Neural progenitor cell (in vitro differentiated cells): ENCODE results near the gene ADAM23. TPM values are rescaled to one million over a fixed set of nuclear protein-coding genes. Genes with fewer than 3 reads are reported as not detected.

Source experiments
- DNase-seq: peaks from one replicate; pipeline ENCODE4 v3.0.0-alpha.2; 2016; ENCODE audit warnings: low spot score
- H2AFZ ChIP-seq: fragments of 200-600 bp; sonication (generic); replicated peaks from 2 replicates; pipeline ENCODE4 v1.6.1; 2016; ENCODE audit warnings: antibody characterized with exemption
- H3F3A ChIP-seq: fragments of 200-600 bp; sonication (generic); 2 replicates; pipeline ENCODE4 v1.6.1; 2016; ENCODE audit warnings: antibody characterized with exemption, low read depth
- H3K27ac ChIP-seq: fragments of 200-600 bp; sonication (generic); 2 replicates; pipeline ENCODE4 v1.5.1; 2016; ENCODE audit warnings: mild to moderate bottlenecking
- H3K27me3 ChIP-seq: fragments of 200-600 bp; sonication (generic); 2 replicates; pipeline ENCODE4 v1.6.1; 2016; ENCODE audit warnings: mild to moderate bottlenecking, moderate library complexity
- H3K36me3 ChIP-seq: fragments of 200-600 bp; sonication (generic); 2 replicates; pipeline ENCODE4 v1.5.1; 2016
- H3K4me1 ChIP-seq: fragments of 200-600 bp; sonication (generic); 2 replicates; pipeline ENCODE4 v1.6.1; 2016; ENCODE audit warnings: mixed run types
- H3K4me2 ChIP-seq: fragments of 200-600 bp; sonication (generic); 2 replicates; pipeline ENCODE4 v1.6.1; 2016
- H3K4me3 ChIP-seq: fragments of 200-600 bp; sonication (generic); 2 replicates; pipeline ENCODE4 v1.5.1; 2016
- H3K79me2 ChIP-seq: fragments of 200-600 bp; sonication (generic); 2 replicates; pipeline ENCODE4 v1.6.1; 2016; ENCODE audit warnings: low read depth
- H3K9ac ChIP-seq: fragments of 200-600 bp; sonication (generic); 2 replicates; pipeline ENCODE4 v1.6.1; 2016
- H3K9me3 ChIP-seq: fragments of 200-600 bp; sonication (generic); 2 replicates; pipeline ENCODE4 v1.5.1; 2016; ENCODE audit warnings: low read depth
- H4K20me1 ChIP-seq: fragments of 200-600 bp; sonication (generic); 2 replicates; pipeline ENCODE4 v1.6.1; 2016; ENCODE audit warnings: low read depth
- H3K27ac Mint-ChIP-seq: 3 replicates; pipeline ENCODE4 v1.8.0; 2021; ENCODE audit warnings: mixed read lengths
- H3K27me3 Mint-ChIP-seq: 2 replicates; pipeline ENCODE4 v1.8.0; 2022; ENCODE audit warnings: low read depth, mild to moderate bottlenecking, inconsistent platforms, moderate library complexity, mixed read lengths; ENCODE audit not compliant: insufficient read depth
- H3K36me3 Mint-ChIP-seq: 3 replicates; pipeline ENCODE4 v1.8.0; 2021; ENCODE audit warnings: mixed read lengths
- H3K4me1 Mint-ChIP-seq: 3 replicates; pipeline ENCODE4 v1.8.0; 2021; ENCODE audit warnings: mixed read lengths
- H3K4me3 Mint-ChIP-seq: 3 replicates; pipeline ENCODE4 v1.8.0; 2021; ENCODE audit warnings: mild to moderate bottlenecking, moderate library complexity, mixed read lengths
- H3K9me3 Mint-ChIP-seq: 3 replicates; pipeline ENCODE4 v1.8.0; 2020; ENCODE audit warnings: mixed read lengths
- EZH2 ChIP-seq: fragments of 200-600 bp; sonication (generic); IDR thresholded peaks from 2 replicates; pipeline ENCODE4 v1.6.1; 2017; ENCODE audit warnings: antibody characterized with exemption, mild to moderate bottlenecking, moderate library complexity
- EZH2phosphoT487 ChIP-seq: fragments of 200-600 bp; sonication (generic); IDR thresholded peaks from 2 replicates; pipeline ENCODE4 v1.6.1; 2017; ENCODE audit warnings: antibody characterized with exemption
- total RNA-seq: library from RNA; depleted of rRNA; stranded (reverse); fragments of >200 nt; gene quantifications from 2 replicates; pipeline ENCODE4 v1.2.3, GENCODE V29; 2015; ENCODE audit warnings: low replicate concordance
- TF ChIP-seq, protein P1 (sequence below): fragments of 200-600 bp; sonication (generic); IDR thresholded peaks from 2 replicates; pipeline ENCODE4 v1.5.1; 2017; ENCODE audit warnings: antibody characterized with exemption, mild to moderate bottlenecking

ADAM23 gene
- total RNA-seq, 1 donor from 2014 or later: 17.2 TPM

DNA sequence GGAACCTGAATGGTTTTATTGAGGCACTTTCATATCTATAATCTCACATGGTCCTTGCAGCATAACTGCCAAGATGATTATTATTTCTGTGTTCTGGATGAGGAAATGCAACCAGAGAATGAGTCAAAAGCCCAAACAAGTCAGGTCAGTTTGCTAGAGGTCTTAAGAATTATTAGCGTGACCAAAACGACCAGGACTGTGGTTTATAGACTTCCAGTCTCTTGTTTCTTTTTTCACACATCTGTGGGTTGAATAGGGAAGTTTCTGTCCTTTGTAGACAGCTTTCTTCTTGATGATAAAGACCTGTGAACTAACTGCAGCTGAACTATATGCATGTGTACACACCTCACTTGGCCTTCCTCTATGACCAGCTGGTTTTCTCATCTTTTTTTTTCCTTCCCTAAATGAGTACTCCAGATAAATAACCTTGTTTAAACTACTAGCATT lies 13.9 kb downstream of the ADAM23 start:
- no peak for DNase-seq
- no peaks in the 10 kb centered on the region for H3K27me3 ChIP-seq

DNA sequence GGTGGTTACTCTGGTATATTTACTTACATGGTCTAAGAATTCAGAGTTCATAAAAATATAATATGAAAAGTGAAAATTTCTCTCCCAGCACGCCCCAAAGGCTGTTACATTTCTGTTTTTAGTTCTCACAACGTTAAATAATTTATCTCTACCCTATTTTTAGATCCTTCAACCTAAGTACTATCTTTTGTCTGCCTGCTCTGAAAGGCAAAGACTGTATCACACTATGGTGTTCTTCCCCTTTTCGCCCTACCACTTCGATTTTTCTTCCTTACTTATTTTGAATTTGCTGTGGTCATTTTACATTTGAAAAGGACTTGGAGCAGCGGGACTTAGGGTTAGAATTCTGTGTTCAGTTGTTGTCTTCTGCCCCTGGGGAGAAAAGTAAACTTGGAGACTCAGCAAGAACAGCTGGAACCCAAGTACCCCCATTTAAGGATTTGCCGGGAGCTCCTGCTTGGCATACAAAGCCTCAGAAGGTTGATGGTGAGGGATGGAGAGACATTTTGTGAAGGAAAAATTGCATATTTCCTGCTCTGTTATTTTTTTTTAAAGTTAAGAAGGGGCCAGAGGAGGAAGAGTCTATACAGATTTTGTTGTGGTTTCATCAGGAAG lies 19.0 kb downstream of the ADAM23 start:
- Mint-ChIP-seq H3K27ac (no peak overlapping the region), H3K27me3 (no peaks in the 10 kb centered on the region), H3K9me3 (peaks cover 7% of the 10 kb centered on the region), H3K4me3 (no peak overlapping the region), H3K4me1 (peaks cover 10% of the 10 kb centered on the region), H3K36me3 (peaks cover 22% of the 10 kb centered on the region)
- Histone ChIP-seq H3K4me3 (no peak overlapping the region), H3K4me1 (peaks cover 9% of the 10 kb centered on the region), H4K20me1 (no peaks in the 10 kb centered on the region), H3K36me3 (no peaks in the 10 kb centered on the region), H3K79me2 (no peaks in the 10 kb centered on the region), H3K9ac (no peak overlapping the region), H2AFZ (no peak overlapping the region), H3K27me3 (no peaks in the 10 kb centered on the region), H3F3A (peaks cover 18% of the 10 kb centered on the region), H3K9me3 (no peaks in the 10 kb centered on the region), H3K4me2 (peak overlapping the region; percentile 50), H3K27ac (peak overlapping the region; percentile 77)
- TF ChIP-seq EZH2 (no peak), EZH2phosphoT487 (no peak)
- TF ChIP-seq, protein P1, sequence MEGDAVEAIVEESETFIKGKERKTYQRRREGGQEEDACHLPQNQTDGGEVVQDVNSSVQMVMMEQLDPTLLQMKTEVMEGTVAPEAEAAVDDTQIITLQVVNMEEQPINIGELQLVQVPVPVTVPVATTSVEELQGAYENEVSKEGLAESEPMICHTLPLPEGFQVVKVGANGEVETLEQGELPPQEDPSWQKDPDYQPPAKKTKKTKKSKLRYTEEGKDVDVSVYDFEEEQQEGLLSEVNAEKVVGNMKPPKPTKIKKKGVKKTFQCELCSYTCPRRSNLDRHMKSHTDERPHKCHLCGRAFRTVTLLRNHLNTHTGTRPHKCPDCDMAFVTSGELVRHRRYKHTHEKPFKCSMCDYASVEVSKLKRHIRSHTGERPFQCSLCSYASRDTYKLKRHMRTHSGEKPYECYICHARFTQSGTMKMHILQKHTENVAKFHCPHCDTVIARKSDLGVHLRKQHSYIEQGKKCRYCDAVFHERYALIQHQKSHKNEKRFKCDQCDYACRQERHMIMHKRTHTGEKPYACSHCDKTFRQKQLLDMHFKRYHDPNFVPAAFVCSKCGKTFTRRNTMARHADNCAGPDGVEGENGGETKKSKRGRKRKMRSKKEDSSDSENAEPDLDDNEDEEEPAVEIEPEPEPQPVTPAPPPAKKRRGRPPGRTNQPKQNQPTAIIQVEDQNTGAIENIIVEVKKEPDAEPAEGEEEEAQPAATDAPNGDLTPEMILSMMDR: no peak
- no peak for DNase-seq

More for the DNA sequence above, 13.9 kb downstream of the ADAM23 start:
- Histone ChIP-seq H3K27ac (no peak overlapping the region), H3K4me1 (peaks cover 3% of the 10 kb centered on the region), H3K9me3 (no peaks in the 10 kb centered on the region), H2AFZ (no peak overlapping the region), H3K9ac (no peak overlapping the region), H3F3A (peaks cover 10% of the 10 kb centered on the region), H3K4me3 (no peak overlapping the region), H4K20me1 (no peaks in the 10 kb centered on the region), H3K36me3 (no peaks in the 10 kb centered on the region), H3K4me2 (no peak overlapping the region), H3K79me2 (no peaks in the 10 kb centered on the region)
- no peak overlapping the region for H3K27ac Mint-ChIP-seq
- no peak overlapping the region for H3K4me3 Mint-ChIP-seq
- TF ChIP-seq EZH2 (no peak), EZH2phosphoT487 (no peak)
- TF ChIP-seq, protein P1: no peak
- peaks cover 11% of the 10 kb centered on the region for H3K4me1 Mint-ChIP-seq
- H3K36me3 Mint-ChIP-seq: peaks cover 10% of the 10 kb centered on the region
- no peaks in the 10 kb centered on the region for H3K9me3 Mint-ChIP-seq
- peaks cover 2% of the 10 kb centered on the region for H3K27me3 Mint-ChIP-seq

DNA sequence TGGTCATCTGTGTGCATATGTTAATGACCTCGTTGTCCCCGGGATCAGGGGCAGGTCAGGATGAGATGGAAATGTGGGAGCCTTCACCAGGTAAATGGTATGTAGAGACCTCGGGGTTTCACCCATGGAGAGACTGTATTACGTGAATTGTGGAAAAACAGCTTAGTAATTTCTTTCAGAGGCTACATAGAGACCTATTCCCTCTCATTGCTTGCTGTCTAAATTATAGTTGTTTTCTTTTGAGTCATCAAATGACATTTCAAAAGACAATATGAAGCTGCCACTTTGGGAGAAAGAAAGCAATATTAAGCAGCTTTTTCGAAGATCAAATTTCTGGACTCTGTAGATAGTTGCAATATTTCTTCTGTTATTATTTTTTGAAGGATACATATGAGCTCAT lies 20.4 kb downstream of the ADAM23 start:
- peaks cover 7% of the 10 kb centered on the region for H3K4me1 Mint-ChIP-seq
- Histone ChIP-seq H3F3A (peaks cover 18% of the 10 kb centered on the region), H3K27ac (no peak overlapping the region), H3K4me3 (no peak overlapping the region), H3K27me3 (no peaks in the 10 kb centered on the region), H3K9me3 (no peaks in the 10 kb centered on the region), H4K20me1 (no peaks in the 10 kb centered on the region), H3K36me3 (no peaks in the 10 kb centered on the region), H3K4me2 (no peak overlapping the region), H3K4me1 (peaks cover 9% of the 10 kb centered on the region), H2AFZ (no peak overlapping the region), H3K9ac (no peak overlapping the region), H3K79me2 (no peaks in the 10 kb centered on the region)
- H3K4me3 Mint-ChIP-seq: no peak overlapping the region
- TF ChIP-seq EZH2 (no peak), EZH2phosphoT487 (no peak)
- TF ChIP-seq, protein P1: no peak
- peaks cover 7% of the 10 kb centered on the region for H3K9me3 Mint-ChIP-seq
- H3K36me3 Mint-ChIP-seq: peaks cover 21% of the 10 kb centered on the region
- peaks cover 2% of the 10 kb centered on the region for H3K27me3 Mint-ChIP-seq
- no peak for DNase-seq
- no peak overlapping the region for H3K27ac Mint-ChIP-seq
